Activated CD8-positive, alpha-beta memory T cell treated with anti-CD3 and anti-CD28 coated beads, Interleukin-2, amount 50 U/mL, for 4 hours (primary cell): ENCODE data around the gene FOXD4L4.
"Not testable (repeated sequence)": the region's sequence is repeated elsewhere in the genome, so short reads cannot be mapped to it uniquely, and the experiment has no call there.

Experiments
- DNase-seq: peaks from one replicate; pipeline ENCODE4 v3.0.0-alpha.2; 2020

FOXD4L4 gene

DNA sequence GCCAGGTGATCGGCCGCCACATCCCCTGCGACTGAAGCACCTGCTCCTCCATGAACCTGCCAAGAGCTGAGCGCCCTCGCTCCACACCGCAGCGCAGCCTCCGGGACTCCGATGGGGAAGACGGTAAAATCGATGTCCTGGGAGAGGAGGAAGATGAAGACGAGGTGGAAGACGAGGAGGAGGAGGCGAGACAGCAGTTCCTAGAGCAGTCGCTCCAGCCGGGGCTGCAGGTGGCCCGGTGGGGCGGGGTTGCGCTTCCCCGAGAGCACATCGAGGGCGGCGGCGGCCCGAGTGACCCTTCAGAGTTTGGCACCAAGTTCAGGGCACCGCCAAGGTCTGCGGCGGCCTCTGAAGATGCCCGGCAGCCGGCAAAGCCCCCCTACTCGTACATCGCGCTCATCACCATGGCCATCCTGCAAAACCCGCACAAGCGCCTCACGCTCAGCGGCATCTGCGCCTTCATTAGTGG, at the start of gene FOXD4L4:
Gene FOXD4L4, plus strand, starts transcription at position 51 of the 469 bp plus-strand sequence. Its CDS starts 0 bp downstream, at position 51.
- DNase-seq, result not testable (repeated sequence)

DNA sequence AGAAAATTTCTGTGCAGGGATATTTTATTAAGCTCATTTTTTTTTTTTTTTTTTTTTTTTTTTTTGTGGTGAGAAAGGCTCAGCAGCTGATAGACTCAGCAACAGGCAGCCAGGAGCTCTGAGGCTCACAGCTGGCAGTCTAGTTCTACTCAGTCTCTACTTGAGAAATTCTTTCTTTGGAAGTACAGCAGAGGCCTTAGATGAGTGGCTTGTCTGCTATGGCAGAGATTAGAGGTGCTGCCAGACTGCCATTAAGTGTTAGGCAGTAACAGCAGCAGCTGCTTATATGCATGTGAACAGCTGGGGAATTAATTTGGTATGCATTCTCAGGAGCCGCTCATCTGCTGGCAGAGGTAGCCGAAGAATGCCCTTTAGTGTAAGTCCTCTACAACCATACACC, 33.4 kb upstream of the FOXD4L4 start:
- not testable (repeated sequence) for DNase-seq

DNA sequence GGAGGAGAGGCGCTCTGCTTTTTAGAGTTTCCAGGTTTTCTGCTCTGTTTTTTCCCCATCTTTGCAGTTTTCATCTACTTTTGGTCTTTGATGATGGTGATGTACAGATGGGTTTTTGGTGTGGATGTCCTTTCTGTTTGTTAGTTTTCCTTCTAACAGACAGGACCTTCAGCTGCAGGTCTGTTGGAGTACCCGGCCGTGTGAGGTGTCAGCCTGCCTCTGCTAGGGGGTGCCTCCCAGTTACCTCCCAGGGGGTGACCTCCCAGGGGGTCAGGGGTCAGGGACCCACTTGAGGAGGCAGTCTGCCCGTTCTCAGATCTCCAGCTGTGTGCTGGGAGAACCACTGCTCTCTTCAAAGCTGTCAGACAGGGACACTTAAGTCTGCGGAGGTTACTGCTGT, 22.5 kb upstream of the FOXD4L4 start:
- DNase-seq, result not testable (repeated sequence)

DNA sequence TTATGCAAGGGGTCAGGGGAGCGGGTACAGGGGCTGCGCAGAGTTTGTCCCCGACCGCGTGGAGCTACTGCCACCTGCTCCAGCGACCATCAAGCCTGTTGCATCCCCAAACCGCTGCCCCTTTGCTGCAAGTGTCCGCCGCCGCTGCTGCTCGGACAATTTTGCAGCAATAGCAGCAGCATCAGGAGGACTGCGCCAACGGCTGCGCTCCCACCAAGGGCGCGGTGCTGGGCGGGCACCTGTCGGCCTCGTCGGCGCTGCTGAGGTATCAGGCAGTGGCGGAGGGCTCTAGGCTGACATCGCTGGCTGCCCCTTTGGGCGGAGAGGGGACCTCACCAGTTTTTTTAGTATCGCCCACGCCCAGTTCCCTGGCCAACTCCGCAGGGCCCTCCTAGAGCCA, 1.2 kb downstream of the FOXD4L4 start:
- not testable (repeated sequence) for DNase-seq
